Vagina (tissue), 2 donors: ENCODE measurements around the gene SFXN3.

Source experiments
- POLR2A ChIP-seq, 2 donors: fragments of 450-650 bp; IDR thresholded peaks; one replicate each; pipeline ENCODE4 v1.6.1; 2017; ENCODE audit warnings: antibody characterized with exemption in 2 of 2, mild to moderate bottlenecking in 2 of 2, moderate library complexity in 2 of 2
- POLR2AphosphoS5 ChIP-seq, 2 donors: sonication (generic); formaldehyde crosslinking; IDR thresholded peaks; one replicate each; pipeline ENCODE4 v1.9.0; 2017; ENCODE audit warnings: antibody characterized with exemption in 2 of 2, mild to moderate bottlenecking in 2 of 2, low read depth in 1 of 2; ENCODE audit not compliant: insufficient read depth in 1 of 2
- TF ChIP-seq, protein P1 (sequence below), 3 experiments: fragments of 450-650 bp in 2 of 3; fragments of 200-600 bp in 1 of 3; sonication (generic) in 1 of 3; IDR thresholded peaks; one replicate each; pipeline ENCODE4 v1.5.1; 2017 to 2019; ENCODE audit warnings: antibody characterized with exemption in 3 of 3, mild to moderate bottlenecking in 2 of 3, moderate library complexity in 2 of 3

- TF ChIP-seq, protein P1, sequence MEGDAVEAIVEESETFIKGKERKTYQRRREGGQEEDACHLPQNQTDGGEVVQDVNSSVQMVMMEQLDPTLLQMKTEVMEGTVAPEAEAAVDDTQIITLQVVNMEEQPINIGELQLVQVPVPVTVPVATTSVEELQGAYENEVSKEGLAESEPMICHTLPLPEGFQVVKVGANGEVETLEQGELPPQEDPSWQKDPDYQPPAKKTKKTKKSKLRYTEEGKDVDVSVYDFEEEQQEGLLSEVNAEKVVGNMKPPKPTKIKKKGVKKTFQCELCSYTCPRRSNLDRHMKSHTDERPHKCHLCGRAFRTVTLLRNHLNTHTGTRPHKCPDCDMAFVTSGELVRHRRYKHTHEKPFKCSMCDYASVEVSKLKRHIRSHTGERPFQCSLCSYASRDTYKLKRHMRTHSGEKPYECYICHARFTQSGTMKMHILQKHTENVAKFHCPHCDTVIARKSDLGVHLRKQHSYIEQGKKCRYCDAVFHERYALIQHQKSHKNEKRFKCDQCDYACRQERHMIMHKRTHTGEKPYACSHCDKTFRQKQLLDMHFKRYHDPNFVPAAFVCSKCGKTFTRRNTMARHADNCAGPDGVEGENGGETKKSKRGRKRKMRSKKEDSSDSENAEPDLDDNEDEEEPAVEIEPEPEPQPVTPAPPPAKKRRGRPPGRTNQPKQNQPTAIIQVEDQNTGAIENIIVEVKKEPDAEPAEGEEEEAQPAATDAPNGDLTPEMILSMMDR (IDR thresholded peaks at IDR 0.05), result no peak
- TF ChIP-seq POLR2A (IDR thresholded peaks at IDR 0.05) (no peak), POLR2AphosphoS5 (IDR thresholded peaks at IDR 0.05; ENCODE audit: insufficient read depth in 1 of 2, low read depth in 1 of 2) (no peak)
These were observed 21.3 kb downstream of the SFXN3 start for GRCh38 chr10:101052285-101052684.
